Measurements from ENCODE around the gene CPSF6. TPM values are rescaled to one million over a fixed set of nuclear protein-coding genes. Genes with fewer than 3 reads are reported as not detected.

Gene CPSF6
- total RNA-seq, 1 experiment from 2014 or later: 88.4 TPM

DNA sequence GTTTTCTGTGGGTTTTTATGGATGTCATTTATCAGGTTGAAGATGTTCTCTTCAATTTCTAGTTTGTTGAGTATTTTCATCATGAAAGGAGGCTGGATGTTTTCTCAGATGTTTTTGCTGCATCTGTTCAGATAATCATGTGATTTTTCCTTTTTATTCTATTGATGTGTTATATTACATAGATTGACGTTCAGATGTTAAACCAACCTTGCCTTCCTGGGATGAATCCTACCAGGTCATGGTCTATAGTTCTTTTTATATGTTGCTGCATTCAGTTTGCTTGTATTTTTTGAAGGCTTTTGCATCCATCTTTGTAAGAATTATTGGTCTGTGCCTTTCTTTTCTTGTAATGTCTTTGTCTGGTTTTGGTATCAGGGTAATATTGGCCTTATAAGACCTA is 64.9 kb downstream of the CPSF6 start:
- CTCF ChIA-PET: no interaction called here
- Histone ChIP-seq H3K36me3 (ENCODE audit: control insufficient read depth in 1 of 2, insufficient read depth in 2 of 2, low read length in 2 of 2) (no peaks in the 10 kb centered on the region), H3K4me1 (ENCODE audit: control insufficient read depth in 1 of 2, insufficient read depth in 2 of 2, low read length in 2 of 2) (no peaks in the 10 kb centered on the region), H3K9me3 (ENCODE audit: control insufficient read depth in 1 of 2, insufficient read depth in 1 of 2, low read depth in 1 of 2, low read length in 2 of 2) (0 out of 4 replicates have a peak, but pooled peaks cover 0 to 9% of the 10 kb centered on the region in 2 experiments), H3K4me3 (replicated peaks in 1 of 2; ENCODE audit: low read depth in 1 of 2, low read length in 2 of 2) (no peak overlapping the region), H3K27ac (ENCODE audit: low read depth, low read length) (no peak overlapping the region), H3K9me2 (ENCODE audit: insufficient read depth) (no peaks in the 10 kb centered on the region), H3K4me2 (ENCODE audit: low read length) (no peak overlapping the region), H3K27me3 (ENCODE audit: insufficient read depth, low read length) (no peaks in the 10 kb centered on the region), H3K9ac (ENCODE audit: low read length) (no peak overlapping the region), H4K20me1 (ENCODE audit: insufficient read depth) (no peaks in the 10 kb centered on the region), H3K79me2 (ENCODE audit: insufficient read depth, low read length) (no peaks in the 10 kb centered on the region), H2AFZ (ENCODE audit: low read depth, low read length, poor library complexity, severe bottlenecking) (no peak overlapping the region)
- TF ChIP-seq SP1 (IDR thresholded peaks at IDR 0.05; ENCODE audit: low read depth) (no peak), SIN3A (IDR thresholded peaks at IDR 0.05; ENCODE audit: low read depth) (no peak), POLR2AphosphoS5 (IDR thresholded peaks at IDR 0.05; ENCODE audit: low read depth, low read length) (no peak), ZFX (IDR thresholded peaks at IDR 0.05) (no peak), EZH2 (IDR thresholded peaks at IDR 0.05) (no peak), ELF1 (IDR thresholded peaks at IDR 0.05; ENCODE audit: borderline replicate concordance, low read depth) (no peak), POLR2A (IDR thresholded peaks at IDR 0.05; ENCODE audit: borderline replicate concordance, extremely low read depth, insufficient read depth, insufficient read length) (no peak)
- no TSS peak for BruUV-seq (replicated peaks)
- intact Hi-C loops (cut with micrococcal nuclease): no loop called here
- POLR2A ChIA-PET: no interaction called here
- ATAC-seq: no peak
- no peak for DNase-seq (ENCODE audit: low read depth, low spot score)
- RAD21 ChIA-PET (ENCODE audit: low non-redundant PET in 1 of 2, low total read pairs in 2 of 2, uncharacterized antibody in 2 of 2, unreplicated experiment in 2 of 2): no interaction called here

DNA sequence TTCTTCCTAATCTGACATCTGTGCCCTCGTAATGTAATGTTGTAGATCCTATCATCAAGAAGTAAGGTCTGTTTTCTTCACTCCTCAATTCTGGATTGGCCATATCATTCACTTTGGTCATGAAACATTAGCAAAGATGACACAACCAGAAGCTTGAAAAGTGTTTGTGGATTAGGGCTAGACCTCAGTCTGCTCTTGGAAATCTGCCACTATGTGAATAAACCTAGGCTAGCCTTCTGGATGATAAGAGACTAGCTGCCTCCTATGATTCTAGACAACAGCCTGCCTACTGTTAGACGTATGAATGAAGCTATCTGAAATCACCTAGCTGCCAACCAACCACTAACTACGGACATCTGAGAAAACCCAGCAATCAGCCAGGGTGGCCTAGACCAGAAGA is 70.1 kb downstream of the CPSF6 start:
- H3K9ac ChIP-seq (ENCODE audit: low read length): no peak overlapping the region
- no peaks in the 10 kb centered on the region for H3K9me2 ChIP-seq (ENCODE audit: insufficient read depth)
- ATAC-seq: no peak
- POLR2A ChIA-PET: no interaction called here
- RAD21 ChIA-PET (ENCODE audit: low non-redundant PET in 1 of 2, low total read pairs in 2 of 2, uncharacterized antibody in 2 of 2, unreplicated experiment in 2 of 2): no interaction called here
- TF ChIP-seq SP1 (IDR thresholded peaks at IDR 0.05; ENCODE audit: low read depth) (no peak), TCF7L2 (IDR thresholded peaks at IDR 0.05; ENCODE audit: borderline replicate concordance, extremely low read depth, insufficient read depth, insufficient read length) (no peak), FOSL1 (IDR thresholded peaks at IDR 0.05; ENCODE audit: low read depth) (no peak), ZNF274 (IDR thresholded peaks at IDR 0.05; ENCODE audit: low read depth, low read length) (no peak), EZH2phosphoT487 (IDR thresholded peaks at IDR 0.05; ENCODE audit: borderline replicate concordance) (no peak), POLR2AphosphoS5 (IDR thresholded peaks at IDR 0.05; ENCODE audit: low read depth, low read length) (no peak), ZFX (IDR thresholded peaks at IDR 0.05) (no peak), RAD21 (IDR thresholded peaks at IDR 0.05; ENCODE audit: low read depth) (no peak), JUND (IDR thresholded peaks at IDR 0.05) (no peak)
- TF ChIP-seq, protein P1, sequence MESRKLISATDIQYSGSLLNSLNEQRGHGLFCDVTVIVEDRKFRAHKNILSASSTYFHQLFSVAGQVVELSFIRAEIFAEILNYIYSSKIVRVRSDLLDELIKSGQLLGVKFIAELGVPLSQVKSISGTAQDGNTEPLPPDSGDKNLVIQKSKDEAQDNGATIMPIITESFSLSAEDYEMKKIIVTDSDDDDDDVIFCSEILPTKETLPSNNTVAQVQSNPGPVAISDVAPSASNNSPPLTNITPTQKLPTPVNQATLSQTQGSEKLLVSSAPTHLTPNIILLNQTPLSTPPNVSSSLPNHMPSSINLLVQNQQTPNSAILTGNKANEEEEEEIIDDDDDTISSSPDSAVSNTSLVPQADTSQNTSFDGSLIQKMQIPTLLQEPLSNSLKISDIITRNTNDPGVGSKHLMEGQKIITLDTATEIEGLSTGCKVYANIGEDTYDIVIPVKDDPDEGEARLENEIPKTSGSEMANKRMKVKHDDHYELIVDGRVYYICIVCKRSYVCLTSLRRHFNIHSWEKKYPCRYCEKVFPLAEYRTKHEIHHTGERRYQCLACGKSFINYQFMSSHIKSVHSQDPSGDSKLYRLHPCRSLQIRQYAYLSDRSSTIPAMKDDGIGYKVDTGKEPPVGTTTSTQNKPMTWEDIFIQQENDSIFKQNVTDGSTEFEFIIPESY (IDR thresholded peaks at IDR 0.05; ENCODE audit: extremely low read depth, insufficient replicate concordance, low read length): no peak
- TF ChIP-seq, protein P2, sequence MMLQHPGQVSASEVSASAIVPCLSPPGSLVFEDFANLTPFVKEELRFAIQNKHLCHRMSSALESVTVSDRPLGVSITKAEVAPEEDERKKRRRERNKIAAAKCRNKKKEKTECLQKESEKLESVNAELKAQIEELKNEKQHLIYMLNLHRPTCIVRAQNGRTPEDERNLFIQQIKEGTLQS (IDR thresholded peaks at IDR 0.05): no peak
- TF ChIP-seq, protein P3, sequence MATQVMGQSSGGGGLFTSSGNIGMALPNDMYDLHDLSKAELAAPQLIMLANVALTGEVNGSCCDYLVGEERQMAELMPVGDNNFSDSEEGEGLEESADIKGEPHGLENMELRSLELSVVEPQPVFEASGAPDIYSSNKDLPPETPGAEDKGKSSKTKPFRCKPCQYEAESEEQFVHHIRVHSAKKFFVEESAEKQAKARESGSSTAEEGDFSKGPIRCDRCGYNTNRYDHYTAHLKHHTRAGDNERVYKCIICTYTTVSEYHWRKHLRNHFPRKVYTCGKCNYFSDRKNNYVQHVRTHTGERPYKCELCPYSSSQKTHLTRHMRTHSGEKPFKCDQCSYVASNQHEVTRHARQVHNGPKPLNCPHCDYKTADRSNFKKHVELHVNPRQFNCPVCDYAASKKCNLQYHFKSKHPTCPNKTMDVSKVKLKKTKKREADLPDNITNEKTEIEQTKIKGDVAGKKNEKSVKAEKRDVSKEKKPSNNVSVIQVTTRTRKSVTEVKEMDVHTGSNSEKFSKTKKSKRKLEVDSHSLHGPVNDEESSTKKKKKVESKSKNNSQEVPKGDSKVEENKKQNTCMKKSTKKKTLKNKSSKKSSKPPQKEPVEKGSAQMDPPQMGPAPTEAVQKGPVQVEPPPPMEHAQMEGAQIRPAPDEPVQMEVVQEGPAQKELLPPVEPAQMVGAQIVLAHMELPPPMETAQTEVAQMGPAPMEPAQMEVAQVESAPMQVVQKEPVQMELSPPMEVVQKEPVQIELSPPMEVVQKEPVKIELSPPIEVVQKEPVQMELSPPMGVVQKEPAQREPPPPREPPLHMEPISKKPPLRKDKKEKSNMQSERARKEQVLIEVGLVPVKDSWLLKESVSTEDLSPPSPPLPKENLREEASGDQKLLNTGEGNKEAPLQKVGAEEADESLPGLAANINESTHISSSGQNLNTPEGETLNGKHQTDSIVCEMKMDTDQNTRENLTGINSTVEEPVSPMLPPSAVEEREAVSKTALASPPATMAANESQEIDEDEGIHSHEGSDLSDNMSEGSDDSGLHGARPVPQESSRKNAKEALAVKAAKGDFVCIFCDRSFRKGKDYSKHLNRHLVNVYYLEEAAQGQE (IDR thresholded peaks at IDR 0.05; ENCODE audit: low read depth): no peak
- H3K4me1 ChIP-seq (ENCODE audit: control insufficient read depth in 1 of 2, insufficient read depth in 2 of 2, low read length in 2 of 2): no peaks in the 10 kb centered on the region
- BruUV-seq (replicated peaks): no TSS peak
- H3K9me3 ChIP-seq (ENCODE audit: control insufficient read depth in 1 of 2, insufficient read depth in 1 of 2, low read depth in 1 of 2, low read length in 2 of 2): 0 out of 4 replicates have a peak, but pooled peaks cover 0 to 1% of the 10 kb centered on the region in 2 experiments
- no peak overlapping the region for H3K27ac ChIP-seq (ENCODE audit: low read depth, low read length)
- intact Hi-C loops (cut with micrococcal nuclease): no loop called here
- no peak for DNase-seq (ENCODE audit: low read depth, low spot score)
- CTCF ChIA-PET: interaction anchor here (1.0 kb wide), 1 partner anchor 18 kb away, joined by 3 read pairs; no protein-coding TSS in a partner anchor
- H3K4me2 ChIP-seq (ENCODE audit: low read length): no peak overlapping the region
- H3K79me2 ChIP-seq (ENCODE audit: insufficient read depth, low read length): no peaks in the 10 kb centered on the region
- H3K36me3 ChIP-seq (ENCODE audit: control insufficient read depth in 1 of 2, insufficient read depth in 2 of 2, low read length in 2 of 2): no peaks in the 10 kb centered on the region
- no peaks in the 10 kb centered on the region for H3K27me3 ChIP-seq (ENCODE audit: insufficient read depth, low read length)
- no peak overlapping the region for H3K4me3 ChIP-seq (replicated peaks in 1 of 2; ENCODE audit: low read depth in 1 of 2, low read length in 2 of 2)
- no peaks in the 10 kb centered on the region for H4K20me1 ChIP-seq (ENCODE audit: insufficient read depth)
- H2AFZ ChIP-seq (ENCODE audit: low read depth, low read length, poor library complexity, severe bottlenecking): no peak overlapping the region
